ENCODE measurements around the gene ECI1.

DNA sequence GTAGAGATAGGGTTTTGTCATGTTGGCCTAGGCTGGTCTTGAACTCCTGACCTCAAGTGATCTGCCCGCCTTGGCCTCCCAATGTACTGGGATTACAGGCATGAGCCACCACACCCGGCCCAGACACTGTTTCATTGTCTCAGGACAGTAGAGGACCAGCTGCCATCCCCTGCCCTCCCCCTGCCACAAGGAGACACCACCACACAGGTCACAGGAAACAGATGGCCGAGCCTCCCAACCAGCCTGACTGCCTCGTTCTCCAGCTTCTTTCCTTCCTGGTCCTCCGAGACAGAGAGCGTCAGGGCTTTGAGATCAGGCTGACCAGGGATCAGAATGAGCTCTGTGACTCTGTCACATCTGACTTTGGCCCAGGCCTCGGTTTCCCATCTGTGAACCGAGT is 37.3 kb upstream of the ECI1 start:
- TF ChIP-seq, protein P1, sequence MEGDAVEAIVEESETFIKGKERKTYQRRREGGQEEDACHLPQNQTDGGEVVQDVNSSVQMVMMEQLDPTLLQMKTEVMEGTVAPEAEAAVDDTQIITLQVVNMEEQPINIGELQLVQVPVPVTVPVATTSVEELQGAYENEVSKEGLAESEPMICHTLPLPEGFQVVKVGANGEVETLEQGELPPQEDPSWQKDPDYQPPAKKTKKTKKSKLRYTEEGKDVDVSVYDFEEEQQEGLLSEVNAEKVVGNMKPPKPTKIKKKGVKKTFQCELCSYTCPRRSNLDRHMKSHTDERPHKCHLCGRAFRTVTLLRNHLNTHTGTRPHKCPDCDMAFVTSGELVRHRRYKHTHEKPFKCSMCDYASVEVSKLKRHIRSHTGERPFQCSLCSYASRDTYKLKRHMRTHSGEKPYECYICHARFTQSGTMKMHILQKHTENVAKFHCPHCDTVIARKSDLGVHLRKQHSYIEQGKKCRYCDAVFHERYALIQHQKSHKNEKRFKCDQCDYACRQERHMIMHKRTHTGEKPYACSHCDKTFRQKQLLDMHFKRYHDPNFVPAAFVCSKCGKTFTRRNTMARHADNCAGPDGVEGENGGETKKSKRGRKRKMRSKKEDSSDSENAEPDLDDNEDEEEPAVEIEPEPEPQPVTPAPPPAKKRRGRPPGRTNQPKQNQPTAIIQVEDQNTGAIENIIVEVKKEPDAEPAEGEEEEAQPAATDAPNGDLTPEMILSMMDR (conservative IDR thresholded peaks at IDR 0.05; ENCODE audit: low read depth, low read length), result no peak
- TF ChIP-seq EZH2phosphoT487 (IDR thresholded peaks at IDR 0.05; ENCODE audit: borderline replicate concordance, low read length), result no peak
